GM12878 (cell line): ENCODE data around the gene RIIAD1. TPM values are rescaled to one million over a fixed set of nuclear protein-coding genes. Genes with fewer than 3 reads are reported as not detected.

Experiments
- ATAC-seq: fragments of 200-7000 bp; cut with Tn5 transposase; 3 replicates; pipeline ENCODE4 v1.9.1; 2020; ENCODE audit warnings: mild to moderate bottlenecking, moderate library complexity
- BruUV-seq: library from RNA; stranded (reverse); fragments of 400-500 nt; replicated peaks from 2 replicates; lab custom pipeline; 2021; lab: Mats Ljungman, UMichigan
- CTCF ChIA-PET: fragments of 300-600 bp; sonication (Branson Sonifier 250); formaldehyde crosslinking; extraction: SDS; loops from one replicate; lab custom pipeline; 2021; ENCODE audit warnings: inconsistent platforms; lab: Yijun Ruan, JAX
- POLR2A ChIA-PET: fragments of 350-600 bp; formaldehyde crosslinking; extraction: SDS; loops from one replicate; lab custom pipeline; 2021; ENCODE audit warnings: inconsistent platforms; lab: Charles Lee
- RAD21 ChIA-PET: fragments of 300-600 bp; sonication (Branson Sonifier 250); formaldehyde crosslinking; loops from one replicate; lab custom pipeline; 2023; ENCODE audit warnings: antibody characterized with exemption; ENCODE audit not compliant: unreplicated experiment; lab: Charles Lee
- SMC1A ChIA-PET: fragments of 300-600 bp; sonication (Branson Sonifier 250); formaldehyde crosslinking; loops from one replicate; lab custom pipeline; 2023; ENCODE audit not compliant: unreplicated experiment, uncharacterized antibody; lab: Charles Lee
- DNase-seq: peaks from one replicate; pipeline ENCODE4 v3.0.0-alpha.2; 2011; ENCODE audit warnings: low read depth, low spot score
- FAIRE-seq: peaks from 3 replicates; lab custom pipeline; 2011; peaks lifted over from hg19 to GRCh38; lab: Jason Lieb, UNC
- H2AFZ ChIP-seq: 2 replicates; pipeline ENCODE4 v1.6.0; 2011; ENCODE audit warnings: low read depth, low read length, control low read depth; ENCODE audit not compliant: control insufficient read depth
- H3K27ac ChIP-seq: 2 replicates; pipeline ENCODE4 v1.5.1; 2011; ENCODE audit warnings: control low read depth; ENCODE audit not compliant: control insufficient read depth, insufficient read depth
- H3K27me3 ChIP-seq, 2 experiments: replicated peaks in 1 of 2; 2 replicates each; pipeline versions ENCODE4 v1.6.0 to v1.6.1; 2011; ENCODE audit warnings: low read length in 1 of 2; ENCODE audit not compliant: control insufficient read depth in 2 of 2, insufficient read depth in 2 of 2
- H3K36me3 ChIP-seq, 2 experiments: 2 replicates each; pipeline ENCODE4 v1.5.1; 2011; ENCODE audit warnings: low read length in 1 of 2; ENCODE audit not compliant: control insufficient read depth in 2 of 2, insufficient read depth in 2 of 2
- H3K4me1 ChIP-seq: 2 replicates; pipeline ENCODE4 v1.6.1; 2011; ENCODE audit warnings: mild to moderate bottlenecking, low read length, moderate library complexity, mixed read lengths; ENCODE audit not compliant: control insufficient read depth, insufficient read depth
- H3K4me2 ChIP-seq: 2 replicates; pipeline ENCODE4 v1.6.0; 2011; ENCODE audit warnings: control low read depth; ENCODE audit not compliant: control insufficient read depth, insufficient read depth
- H3K4me3 ChIP-seq: fragments of 200-600 bp; sonication (generic); 2 replicates; pipeline ENCODE4 v1.5.1; 2016
- H3K79me2 ChIP-seq: 2 replicates; pipeline ENCODE4 v1.6.0; 2011; ENCODE audit warnings: low read length; ENCODE audit not compliant: control insufficient read depth, insufficient read depth
- H3K9ac ChIP-seq: 2 replicates; pipeline ENCODE4 v1.8.0; 2011; ENCODE audit warnings: low read length, control low read depth, mixed read lengths; ENCODE audit not compliant: control insufficient read depth, insufficient read depth
- H3K9me3 ChIP-seq: replicated peaks from 3 replicates; pipeline ENCODE4 v1.5.1; 2011; ENCODE audit warnings: mild to moderate bottlenecking, low read length; ENCODE audit not compliant: control insufficient read depth, insufficient read depth
- H4K20me1 ChIP-seq: 2 replicates; pipeline ENCODE4 v1.6.0; 2011; ENCODE audit not compliant: control insufficient read depth, insufficient read depth
- BCLAF1 ChIP-seq: fragments of 450-650 bp; IDR thresholded peaks from 2 replicates; pipeline ENCODE4 v1.6.1; 2017; ENCODE audit warnings: antibody characterized with exemption, mild to moderate bottlenecking, moderate library complexity
- EED ChIP-seq: sonication (generic); IDR thresholded peaks from 2 replicates; pipeline ENCODE4 v1.6.1; 2016; ENCODE audit warnings: antibody characterized with exemption, low read depth
- POLR2A ChIP-seq: IDR thresholded peaks from 2 replicates; pipeline ENCODE4 v1.6.1; 2011; ENCODE audit warnings: low read depth, mild to moderate bottlenecking, low read length
- SPI1 ChIP-seq: IDR thresholded peaks from 2 replicates; pipeline ENCODE4 v1.6.1; 2011; ENCODE audit warnings: low read depth, mild to moderate bottlenecking, low read length, moderate library complexity, borderline replicate concordance; ENCODE audit not compliant: insufficient read depth
- ZBED1 ChIP-seq: IDR thresholded peaks from 2 replicates; pipeline ENCODE4 v1.6.1; 2016; ENCODE audit warnings: borderline replicate concordance
- ZBTB11 ChIP-seq: fragments of 450-650 bp; formaldehyde crosslinking; IDR thresholded peaks from 2 replicates; pipeline ENCODE4 v1.5.0; 2022; ENCODE audit warnings: mild to moderate bottlenecking, missing genetic modification characterization
- WGBS: methylation state at CpG from one replicate; pipeline ENCODE4 v1.1.6; 2016; ENCODE audit warnings: low lambda C conversion rate; ENCODE audit not compliant: insufficient replicate concordance, insufficient coverage; ENCODE audit errors: missing lambda C conversion rate; 5-methylcytosine and 5-hydroxymethylcytosine counted together
- in situ Hi-C: fragments of 300-500 bp; cut with MboI; formaldehyde crosslinking; loops from 9 replicates; pipeline ENCODE4 v1.14.3; 2018; ENCODE audit warnings: mixed read lengths
- intact Hi-C: fragments of 100-400 bp; cut with micrococcal nuclease; formaldehyde crosslinking; loops from one replicate; pipeline ENCODE4 v1.14.2; 2022; ENCODE audit not compliant: unreplicated experiment
- polyA plus RNA-seq, 11 experiments: library from polyadenylated mRNA; depleted of rRNA in 4 of 11; unstranded in 6 of 11; stranded (reverse) in 5 of 11; fragments of >200 nt; fragmentation: Nextera tagmentation in 4 of 11; fragmentation: Illumina TruSeq in 1 of 11; extraction: Ambion mirVana in 4 of 11; extraction: Trizol in 1 of 11; gene quantifications; 1 replicate in 1 of 11; 2 replicates in 10 of 11; pipeline versions ENCODE4 v1.2.1 to v1.2.3, GENCODE V29; 2011 to 2016; ENCODE audit warnings: inconsistent platforms in 2 of 11, missing spikeins in 2 of 11, low read depth in 1 of 11
- total RNA-seq, 4 experiments: library from RNA; depleted of rRNA in 3 of 4; stranded (reverse); fragments of >200 nt in 3 of 4; fragmentation: Illumina TruSeq in 1 of 4; extraction: Trizol in 1 of 4; gene quantifications; 2 replicates each; pipeline versions ENCODE4 v1.2.1 to v1.2.3, GENCODE V29; 2013 to 2021
- TF ChIP-seq, protein P1 (sequence below): IDR thresholded peaks from 2 replicates; pipeline ENCODE4 v1.6.1; 2011; ENCODE audit warnings: borderline replicate concordance, low read depth, mild to moderate bottlenecking, moderate library complexity, mixed read lengths, low read length; ENCODE audit not compliant: insufficient read depth; ENCODE audit errors: extremely low read length
- TF ChIP-seq, protein P2 (sequence below): fragments of 450-650 bp; IDR thresholded peaks from 2 replicates; pipeline ENCODE4 v1.6.1; 2016; ENCODE audit warnings: mild to moderate bottlenecking, moderate library complexity, borderline replicate concordance

RIIAD1 gene
- total and polyA plus RNA-seq, 10 of the 15 experiments (the other 5 are each of a cell fraction or from before 2014, with no cell fraction given): not detected

DNA sequence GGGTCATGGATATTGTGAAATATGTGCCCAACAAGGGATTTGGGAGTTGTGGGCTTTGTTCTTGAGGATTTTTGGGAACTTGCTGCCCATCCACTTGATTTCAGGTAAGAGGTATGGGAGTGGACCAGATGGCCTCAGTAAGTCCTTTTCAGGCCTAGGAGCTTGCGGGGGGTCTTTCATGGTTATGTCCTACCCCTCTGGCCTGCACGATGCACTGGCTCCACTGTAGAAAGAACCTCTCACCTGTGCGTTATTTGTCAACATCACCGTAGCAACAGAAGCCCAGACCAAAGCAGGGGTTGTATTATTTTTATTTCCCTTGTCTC, 8.6 kb downstream of the RIIAD1 start (continued):
- TF ChIP-seq ZBED1 (no peak), SPI1 (no peak), EED (no peak), BCLAF1 (no peak), POLR2A (no peak)
- TF ChIP-seq, all 136 proteins: peak for 0

- no peak overlapping the region for H3K4me2 ChIP-seq
- H3K9ac ChIP-seq: no peak overlapping the region
- POLR2A ChIA-PET: interaction anchor here (0.6 kb wide), 1 partner anchor 9 kb away, joined by 7 read pairs; no protein-coding TSS in a partner anchor
- no peaks in the 10 kb centered on the region for H3K36me3 ChIP-seq
- RAD21 ChIA-PET: interaction anchor here (0.5 to 2.2 kb wide), 4 partner anchors 28 to 672 kb away, joined by 3 to 7 read pairs (median 4); partner anchors contain the start of gene MRPL9
- no peaks in the 10 kb centered on the region for H3K4me1 ChIP-seq
- DNase-seq (no peak), ATAC-seq (no peak), FAIRE-seq (no peak)
- H4K20me1 ChIP-seq: no peaks in the 10 kb centered on the region
- in situ Hi-C loops: loop anchor here (5.0 kb wide), 1 partner anchor 136 kb away; no protein-coding TSS in a partner anchor
- no TSS peak for BruUV-seq
- 51% methylated on average over 3 of the region's 3 CpGs for WGBS
- intact Hi-C loops: no loop called here
- H3K27me3 ChIP-seq: no peaks in the 10 kb centered on the region
- H3K79me2 ChIP-seq: no peaks in the 10 kb centered on the region
- H3K9me3 ChIP-seq: peaks cover 7% of the 10 kb centered on the region; the same call in 1 of the 3 replicates
- SMC1A ChIA-PET: interaction anchor here (1.1 to 1.4 kb wide), 2 partner anchors 18 to 40 kb away, joined by 3 read pairs; no protein-coding TSS in a partner anchor
- H3K27ac ChIP-seq: no peak overlapping the region
- H3K4me3 ChIP-seq: no peak overlapping the region
- CTCF ChIA-PET: interaction anchor here (1.0 to 2.5 kb wide), 5 partner anchors 30 to 502 kb away, joined by 3 to 16 read pairs (median 4); partner anchors contain the start of gene MRPL9
- no peak overlapping the region for H2AFZ ChIP-seq
- TF ChIP-seq, protein P1, sequence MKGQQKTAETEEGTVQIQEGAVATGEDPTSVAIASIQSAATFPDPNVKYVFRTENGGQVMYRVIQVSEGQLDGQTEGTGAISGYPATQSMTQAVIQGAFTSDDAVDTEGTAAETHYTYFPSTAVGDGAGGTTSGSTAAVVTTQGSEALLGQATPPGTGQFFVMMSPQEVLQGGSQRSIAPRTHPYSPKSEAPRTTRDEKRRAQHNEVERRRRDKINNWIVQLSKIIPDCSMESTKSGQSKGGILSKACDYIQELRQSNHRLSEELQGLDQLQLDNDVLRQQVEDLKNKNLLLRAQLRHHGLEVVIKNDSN: no peak
- TF ChIP-seq, protein P2, sequence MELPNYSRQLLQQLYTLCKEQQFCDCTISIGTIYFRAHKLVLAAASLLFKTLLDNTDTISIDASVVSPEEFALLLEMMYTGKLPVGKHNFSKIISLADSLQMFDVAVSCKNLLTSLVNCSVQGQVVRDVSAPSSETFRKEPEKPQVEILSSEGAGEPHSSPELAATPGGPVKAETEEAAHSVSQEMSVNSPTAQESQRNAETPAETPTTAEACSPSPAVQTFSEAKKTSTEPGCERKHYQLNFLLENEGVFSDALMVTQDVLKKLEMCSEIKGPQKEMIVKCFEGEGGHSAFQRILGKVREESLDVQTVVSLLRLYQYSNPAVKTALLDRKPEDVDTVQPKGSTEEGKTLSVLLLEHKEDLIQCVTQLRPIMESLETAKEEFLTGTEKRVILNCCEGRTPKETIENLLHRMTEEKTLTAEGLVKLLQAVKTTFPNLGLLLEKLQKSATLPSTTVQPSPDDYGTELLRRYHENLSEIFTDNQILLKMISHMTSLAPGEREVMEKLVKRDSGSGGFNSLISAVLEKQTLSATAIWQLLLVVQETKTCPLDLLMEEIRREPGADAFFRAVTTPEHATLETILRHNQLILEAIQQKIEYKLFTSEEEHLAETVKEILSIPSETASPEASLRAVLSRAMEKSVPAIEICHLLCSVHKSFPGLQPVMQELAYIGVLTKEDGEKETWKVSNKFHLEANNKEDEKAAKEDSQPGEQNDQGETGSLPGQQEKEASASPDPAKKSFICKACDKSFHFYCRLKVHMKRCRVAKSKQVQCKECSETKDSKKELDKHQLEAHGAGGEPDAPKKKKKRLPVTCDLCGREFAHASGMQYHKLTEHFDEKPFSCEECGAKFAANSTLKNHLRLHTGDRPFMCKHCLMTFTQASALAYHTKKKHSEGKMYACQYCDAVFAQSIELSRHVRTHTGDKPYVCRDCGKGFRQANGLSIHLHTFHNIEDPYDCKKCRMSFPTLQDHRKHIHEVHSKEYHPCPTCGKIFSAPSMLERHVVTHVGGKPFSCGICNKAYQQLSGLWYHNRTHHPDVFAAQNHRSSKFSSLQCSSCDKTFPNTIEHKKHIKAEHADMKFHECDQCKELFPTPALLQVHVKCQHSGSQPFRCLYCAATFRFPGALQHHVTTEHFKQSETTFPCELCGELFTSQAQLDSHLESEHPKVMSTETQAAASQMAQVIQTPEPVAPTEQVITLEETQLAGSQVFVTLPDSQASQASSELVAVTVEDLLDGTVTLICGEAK: no peak
- TF ChIP-seq SPI1 (no peak), ZBTB11 (CRISPR knock-in tag) (no peak)
Measured at GRCh38 chr1:151733126-151733525, 11.8 kb downstream of the RIIAD1 start.
